Neural cell (in vitro differentiated cells): ENCODE data around the gene STIM1. TPM values are rescaled to one million over a fixed set of nuclear protein-coding genes. Genes with fewer than 3 reads are reported as not detected.

Experiments
- H2AFZ ChIP-seq: fragments of 200-600, 300-800 bp; sonication (generic), shearing (Covaris generic); 2 replicates; pipeline ENCODE4 v1.6.0; 2014; ENCODE audit warnings: low read depth, mild to moderate bottlenecking, antibody characterized with exemption, low read length, moderate library complexity
- H3F3A ChIP-seq: fragments of 200-600 bp; shearing (Covaris generic); 2 replicates; pipeline ENCODE4 v1.6.1; 2016; ENCODE audit warnings: mild to moderate bottlenecking, moderate library complexity, mixed read lengths, antibody characterized with exemption, low read length; ENCODE audit not compliant: insufficient read depth, poor library complexity, severe bottlenecking
- H3K27ac ChIP-seq: fragments of 200-600, 300-800 bp; sonication (generic), shearing (Covaris generic); 2 replicates; pipeline ENCODE4 v1.5.1; 2014; ENCODE audit warnings: mild to moderate bottlenecking, low read length, moderate library complexity
- H3K27me3 ChIP-seq: fragments of 300-800, 200-600 bp; sonication (generic), shearing (Covaris generic); 2 replicates; pipeline ENCODE4 v1.6.0; 2014; ENCODE audit warnings: mild to moderate bottlenecking, low read depth, low read length, moderate library complexity; ENCODE audit not compliant: insufficient read depth
- H3K36me3 ChIP-seq: fragments of 300-800, 200-600 bp; sonication (generic), shearing (Covaris generic); 2 replicates; pipeline ENCODE4 v1.5.1; 2014; ENCODE audit warnings: mild to moderate bottlenecking, antibody characterized with exemption, low read length, moderate library complexity; ENCODE audit not compliant: insufficient read depth
- H3K4me2 ChIP-seq: fragments of 300-800, 200-600 bp; sonication (generic), shearing (Covaris generic); 2 replicates; pipeline ENCODE4 v1.6.0; 2014; ENCODE audit warnings: mild to moderate bottlenecking, low read length
- H3K4me3 ChIP-seq: fragments of 300-800, 200-600 bp; sonication (generic), shearing (Covaris generic); 2 replicates; pipeline ENCODE4 v1.5.1; 2014; ENCODE audit warnings: mild to moderate bottlenecking, low read length, moderate library complexity
- H3K79me2 ChIP-seq: fragments of 200-600 bp; shearing (Covaris generic); replicated peaks from 2 replicates; pipeline ENCODE4 v1.6.0; 2014; ENCODE audit warnings: mild to moderate bottlenecking, low read length, moderate library complexity; ENCODE audit not compliant: insufficient read depth
- H3K9ac ChIP-seq: fragments of 300-800, 200-600 bp; sonication (generic), shearing (Covaris generic); 2 replicates; pipeline ENCODE4 v1.6.1; 2016; ENCODE audit warnings: mild to moderate bottlenecking, low read length, mixed read lengths
- H3K9me2 ChIP-seq: fragments of 200-600 bp; shearing (Covaris generic); 2 replicates; pipeline ENCODE4 v1.6.1; 2016; ENCODE audit warnings: mild to moderate bottlenecking, low read length, mixed read lengths; ENCODE audit not compliant: insufficient read depth
- H3K9me3 ChIP-seq: fragments of 200-600, 300-800 bp; sonication (generic), shearing (Covaris generic); 2 replicates; pipeline ENCODE4 v1.6.1; 2016; ENCODE audit warnings: mild to moderate bottlenecking, mixed run types, low read length, moderate library complexity, mixed read lengths
- H4K20me1 ChIP-seq: fragments of 200-600 bp; shearing (Covaris generic); 2 replicates; pipeline ENCODE4 v1.6.1; 2016; ENCODE audit warnings: mild to moderate bottlenecking, mixed run types; ENCODE audit not compliant: insufficient read depth
- EP300 ChIP-seq: fragments of 450-650 bp; conservative IDR thresholded peaks from 2 replicates; pipeline ENCODE4 v1.6.1; 2014; ENCODE audit warnings: antibody characterized with exemption, mild to moderate bottlenecking, moderate library complexity; ENCODE audit not compliant: poor library complexity, severe bottlenecking
- EZH2 ChIP-seq: fragments of 200-600, 300-800 bp; shearing (Covaris generic), sonication (generic); IDR thresholded peaks from 2 replicates; pipeline ENCODE4 v1.6.1; 2014; ENCODE audit warnings: antibody characterized with exemption, low read length, borderline replicate concordance, mild to moderate bottlenecking; ENCODE audit not compliant: insufficient read depth, poor library complexity, severe bottlenecking
- MXI1 ChIP-seq: fragments of 450-650 bp; conservative IDR thresholded peaks from 2 replicates; pipeline ENCODE4 v1.6.1; 2014; ENCODE audit warnings: antibody characterized with exemption, mild to moderate bottlenecking; ENCODE audit not compliant: poor library complexity, severe bottlenecking
- POLR2AphosphoS5 ChIP-seq: IDR thresholded peaks from 2 replicates; pipeline ENCODE4 v1.6.1; 2012
- RAD21 ChIP-seq: fragments of 450-650 bp; conservative IDR thresholded peaks from 2 replicates; pipeline ENCODE4 v1.6.1; 2014; ENCODE audit warnings: antibody characterized with exemption, mild to moderate bottlenecking, moderate library complexity
- SMC3 ChIP-seq: fragments of 450-650 bp; conservative IDR thresholded peaks from 2 replicates; pipeline ENCODE4 v1.6.1; 2014; ENCODE audit warnings: antibody characterized with exemption, mild to moderate bottlenecking, moderate library complexity; ENCODE audit not compliant: poor library complexity
- TAF1 ChIP-seq: IDR thresholded peaks from 2 replicates; pipeline ENCODE4 v1.6.1; 2012; ENCODE audit warnings: low read depth
- polyA plus RNA-seq: library from polyadenylated mRNA; depleted of rRNA; stranded (reverse); fragments of >200 nt; gene quantifications from 2 replicates; pipeline ENCODE4 v1.2.3, GENCODE V29; 2014
- TF ChIP-seq, protein P1 (sequence below): IDR thresholded peaks from 2 replicates; pipeline ENCODE4 v1.6.1; 2012; ENCODE audit warnings: borderline replicate concordance
- TF ChIP-seq, protein P2 (sequence below): fragments of 450-650 bp; IDR thresholded peaks from 2 replicates; pipeline ENCODE4 v1.5.1; 2014; ENCODE audit warnings: antibody characterized with exemption, mild to moderate bottlenecking, moderate library complexity; ENCODE audit not compliant: poor library complexity, severe bottlenecking

The STIM1 gene
- polyA plus RNA-seq, 1 donor from 2014 or later, result 14.5 TPM

DNA sequence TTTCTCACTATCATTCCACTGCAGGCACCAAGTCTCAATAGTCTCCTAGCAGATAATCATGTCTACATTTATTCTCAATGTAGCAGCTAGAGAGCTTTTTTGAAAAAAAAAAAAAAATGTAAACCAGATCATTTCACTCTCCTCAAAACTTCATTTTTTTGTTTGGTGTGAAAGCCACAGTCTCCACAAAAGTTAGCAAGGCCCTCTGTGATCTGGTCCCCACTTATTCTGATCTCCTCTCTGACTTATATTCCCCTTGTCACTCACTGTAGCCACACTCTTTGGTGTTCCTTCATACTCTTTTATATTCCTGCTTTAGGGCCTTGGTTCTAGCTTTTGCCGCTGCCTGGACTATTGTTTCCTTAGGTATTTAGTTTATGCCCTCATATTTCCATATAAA lies 137.5 kb downstream of the STIM1 start:
- Histone ChIP-seq H3K79me2 (no peaks in the 10 kb centered on the region), H4K20me1 (no peaks in the 10 kb centered on the region), H3K27ac (no peak overlapping the region), H3K9ac (no peak overlapping the region), H3K4me2 (no peak overlapping the region), H3K9me3 (peaks cover 7% of the 10 kb centered on the region), H3K9me2 (no peaks in the 10 kb centered on the region), H2AFZ (no peak overlapping the region), H3K27me3 (no peaks in the 10 kb centered on the region), H3K36me3 (no peaks in the 10 kb centered on the region), H3K4me3 (no peak overlapping the region), H3F3A (no peaks in the 10 kb centered on the region)
- TF ChIP-seq EZH2 (no peak), POLR2AphosphoS5 (no peak)

DNA sequence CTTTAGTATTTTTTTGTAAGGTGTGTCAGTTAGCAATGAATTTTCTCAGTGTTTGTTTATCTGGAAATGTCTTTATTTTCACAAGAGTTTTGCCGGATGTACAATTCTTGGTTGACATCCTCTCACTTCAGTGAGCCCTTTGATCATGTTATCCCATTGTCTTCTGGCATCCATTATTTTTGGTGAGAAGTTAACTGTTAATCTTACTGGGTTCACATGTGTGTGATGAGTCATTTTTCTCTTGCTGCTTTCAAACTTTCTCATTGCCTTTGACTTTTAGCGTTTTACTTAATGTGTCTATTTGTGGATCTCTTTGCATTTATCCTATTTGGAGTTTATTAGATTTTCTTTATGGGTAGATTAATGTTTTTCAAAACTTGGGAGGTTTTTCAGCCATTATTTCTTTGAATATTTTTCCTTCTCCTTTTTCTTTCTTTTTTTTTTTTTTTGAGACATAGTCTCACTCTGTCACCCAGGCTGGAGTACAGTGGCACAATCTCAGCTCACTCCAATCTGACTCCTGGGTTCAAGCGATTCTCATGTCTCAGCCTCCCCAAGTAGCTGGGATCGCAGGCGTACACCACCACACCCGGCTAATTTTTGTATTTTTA lies 138.7 kb downstream of the STIM1 start:
- H3K27ac ChIP-seq, result no peak overlapping the region
- H3K4me2 ChIP-seq, result no peak overlapping the region
- no peak overlapping the region for H3K9ac ChIP-seq
- H3F3A ChIP-seq, result no peaks in the 10 kb centered on the region
- no peaks in the 10 kb centered on the region for H3K79me2 ChIP-seq
- no peaks in the 10 kb centered on the region for H3K9me2 ChIP-seq
- no peak overlapping the region for H3K4me3 ChIP-seq
- H3K27me3 ChIP-seq, result no peaks in the 10 kb centered on the region
- H3K36me3 ChIP-seq, result no peaks in the 10 kb centered on the region
- H2AFZ ChIP-seq, result no peak overlapping the region
- TF ChIP-seq POLR2AphosphoS5, result no peak
- TF ChIP-seq MXI1, result no peak
- TF ChIP-seq, protein P1, sequence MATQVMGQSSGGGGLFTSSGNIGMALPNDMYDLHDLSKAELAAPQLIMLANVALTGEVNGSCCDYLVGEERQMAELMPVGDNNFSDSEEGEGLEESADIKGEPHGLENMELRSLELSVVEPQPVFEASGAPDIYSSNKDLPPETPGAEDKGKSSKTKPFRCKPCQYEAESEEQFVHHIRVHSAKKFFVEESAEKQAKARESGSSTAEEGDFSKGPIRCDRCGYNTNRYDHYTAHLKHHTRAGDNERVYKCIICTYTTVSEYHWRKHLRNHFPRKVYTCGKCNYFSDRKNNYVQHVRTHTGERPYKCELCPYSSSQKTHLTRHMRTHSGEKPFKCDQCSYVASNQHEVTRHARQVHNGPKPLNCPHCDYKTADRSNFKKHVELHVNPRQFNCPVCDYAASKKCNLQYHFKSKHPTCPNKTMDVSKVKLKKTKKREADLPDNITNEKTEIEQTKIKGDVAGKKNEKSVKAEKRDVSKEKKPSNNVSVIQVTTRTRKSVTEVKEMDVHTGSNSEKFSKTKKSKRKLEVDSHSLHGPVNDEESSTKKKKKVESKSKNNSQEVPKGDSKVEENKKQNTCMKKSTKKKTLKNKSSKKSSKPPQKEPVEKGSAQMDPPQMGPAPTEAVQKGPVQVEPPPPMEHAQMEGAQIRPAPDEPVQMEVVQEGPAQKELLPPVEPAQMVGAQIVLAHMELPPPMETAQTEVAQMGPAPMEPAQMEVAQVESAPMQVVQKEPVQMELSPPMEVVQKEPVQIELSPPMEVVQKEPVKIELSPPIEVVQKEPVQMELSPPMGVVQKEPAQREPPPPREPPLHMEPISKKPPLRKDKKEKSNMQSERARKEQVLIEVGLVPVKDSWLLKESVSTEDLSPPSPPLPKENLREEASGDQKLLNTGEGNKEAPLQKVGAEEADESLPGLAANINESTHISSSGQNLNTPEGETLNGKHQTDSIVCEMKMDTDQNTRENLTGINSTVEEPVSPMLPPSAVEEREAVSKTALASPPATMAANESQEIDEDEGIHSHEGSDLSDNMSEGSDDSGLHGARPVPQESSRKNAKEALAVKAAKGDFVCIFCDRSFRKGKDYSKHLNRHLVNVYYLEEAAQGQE, result no peak
- TF ChIP-seq EZH2, result no peak
- TF ChIP-seq, protein P2, sequence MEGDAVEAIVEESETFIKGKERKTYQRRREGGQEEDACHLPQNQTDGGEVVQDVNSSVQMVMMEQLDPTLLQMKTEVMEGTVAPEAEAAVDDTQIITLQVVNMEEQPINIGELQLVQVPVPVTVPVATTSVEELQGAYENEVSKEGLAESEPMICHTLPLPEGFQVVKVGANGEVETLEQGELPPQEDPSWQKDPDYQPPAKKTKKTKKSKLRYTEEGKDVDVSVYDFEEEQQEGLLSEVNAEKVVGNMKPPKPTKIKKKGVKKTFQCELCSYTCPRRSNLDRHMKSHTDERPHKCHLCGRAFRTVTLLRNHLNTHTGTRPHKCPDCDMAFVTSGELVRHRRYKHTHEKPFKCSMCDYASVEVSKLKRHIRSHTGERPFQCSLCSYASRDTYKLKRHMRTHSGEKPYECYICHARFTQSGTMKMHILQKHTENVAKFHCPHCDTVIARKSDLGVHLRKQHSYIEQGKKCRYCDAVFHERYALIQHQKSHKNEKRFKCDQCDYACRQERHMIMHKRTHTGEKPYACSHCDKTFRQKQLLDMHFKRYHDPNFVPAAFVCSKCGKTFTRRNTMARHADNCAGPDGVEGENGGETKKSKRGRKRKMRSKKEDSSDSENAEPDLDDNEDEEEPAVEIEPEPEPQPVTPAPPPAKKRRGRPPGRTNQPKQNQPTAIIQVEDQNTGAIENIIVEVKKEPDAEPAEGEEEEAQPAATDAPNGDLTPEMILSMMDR, result no peak
- TF ChIP-seq SMC3, result no peak
- no peak for TF ChIP-seq EP300
- no peak for TF ChIP-seq RAD21
- TF ChIP-seq TAF1, result no peak
- H4K20me1 ChIP-seq, result no peaks in the 10 kb centered on the region
- peaks cover 7% of the 10 kb centered on the region for H3K9me3 ChIP-seq

DNA sequence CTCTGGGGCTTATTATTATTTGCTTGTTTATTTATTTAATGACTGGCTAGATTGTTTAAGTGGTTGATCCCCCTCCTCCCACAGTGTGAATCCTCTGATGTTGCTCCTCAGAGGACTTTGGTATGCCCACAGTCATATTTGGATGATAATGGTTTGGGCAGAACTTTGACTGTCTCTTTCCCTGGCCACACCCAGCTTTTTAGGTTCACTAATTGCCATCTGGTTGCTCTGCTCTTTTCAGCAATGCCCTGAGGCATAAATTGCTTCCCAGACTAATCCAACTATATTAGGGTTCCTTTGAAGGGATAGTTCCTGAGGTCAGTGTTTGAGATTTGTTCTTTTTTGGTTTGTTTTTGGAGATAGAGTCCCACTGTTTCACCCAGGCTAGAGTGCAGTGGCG lies 139.8 kb downstream of the STIM1 start:
- Histone ChIP-seq H3K4me2 (no peak overlapping the region), H4K20me1 (no peaks in the 10 kb centered on the region), H2AFZ (no peak overlapping the region), H3K9me3 (peaks cover 2% of the 10 kb centered on the region), H3K4me3 (no peak overlapping the region), H3K36me3 (no peaks in the 10 kb centered on the region), H3K9me2 (no peaks in the 10 kb centered on the region), H3K79me2 (no peaks in the 10 kb centered on the region), H3K27ac (no peak overlapping the region), H3K9ac (no peak overlapping the region), H3F3A (no peaks in the 10 kb centered on the region), H3K27me3 (no peaks in the 10 kb centered on the region)
- no peak for TF ChIP-seq POLR2AphosphoS5
- no peak for TF ChIP-seq EP300
- TF ChIP-seq TAF1, result no peak
- TF ChIP-seq SMC3, result no peak
- TF ChIP-seq, protein P2, result no peak
- TF ChIP-seq, protein P1, result no peak
- no peak for TF ChIP-seq EZH2
- TF ChIP-seq MXI1, result no peak
- TF ChIP-seq RAD21, result no peak
